Rectal smooth muscle tissue (tissue), 1 donor: ENCODE data around the gene ACOXL.

Experiments
- H3K27ac ChIP-seq: one replicate; pipeline ENCODE4 v1.7.0; 2013; ENCODE audit warnings: low read depth, low read length, inconsistent platforms
- H3K27me3 ChIP-seq: one replicate; pipeline ENCODE4 v1.7.0; 2013; ENCODE audit warnings: low read length; ENCODE audit not compliant: control insufficient read depth, insufficient read depth
- H3K36me3 ChIP-seq: one replicate; pipeline ENCODE4 v1.7.0; 2013; ENCODE audit warnings: low read length; ENCODE audit not compliant: control insufficient read depth, insufficient read depth
- H3K4me1 ChIP-seq: one replicate; pipeline ENCODE4 v1.7.0; 2013; ENCODE audit warnings: low read length; ENCODE audit not compliant: control insufficient read depth, insufficient read depth
- H3K4me3 ChIP-seq: one replicate; pipeline ENCODE4 v1.7.0; 2013; ENCODE audit warnings: low read length
- H3K9ac ChIP-seq: one replicate; pipeline ENCODE4 v1.7.0; 2013; ENCODE audit warnings: low read length

Gene ACOXL

GRCh38 chr2:111049792-111050640, 317.6 kb downstream of the ACOXL start:
- H3K4me1 ChIP-seq = no peaks in the 10 kb centered on the region
- H3K36me3 ChIP-seq = no peaks in the 10 kb centered on the region
- H3K27ac ChIP-seq = no peak overlapping the region
- no peaks in the 10 kb centered on the region for H3K27me3 ChIP-seq
- H3K9ac ChIP-seq = no peak overlapping the region
- H3K4me3 ChIP-seq = no peak overlapping the region

DNA sequence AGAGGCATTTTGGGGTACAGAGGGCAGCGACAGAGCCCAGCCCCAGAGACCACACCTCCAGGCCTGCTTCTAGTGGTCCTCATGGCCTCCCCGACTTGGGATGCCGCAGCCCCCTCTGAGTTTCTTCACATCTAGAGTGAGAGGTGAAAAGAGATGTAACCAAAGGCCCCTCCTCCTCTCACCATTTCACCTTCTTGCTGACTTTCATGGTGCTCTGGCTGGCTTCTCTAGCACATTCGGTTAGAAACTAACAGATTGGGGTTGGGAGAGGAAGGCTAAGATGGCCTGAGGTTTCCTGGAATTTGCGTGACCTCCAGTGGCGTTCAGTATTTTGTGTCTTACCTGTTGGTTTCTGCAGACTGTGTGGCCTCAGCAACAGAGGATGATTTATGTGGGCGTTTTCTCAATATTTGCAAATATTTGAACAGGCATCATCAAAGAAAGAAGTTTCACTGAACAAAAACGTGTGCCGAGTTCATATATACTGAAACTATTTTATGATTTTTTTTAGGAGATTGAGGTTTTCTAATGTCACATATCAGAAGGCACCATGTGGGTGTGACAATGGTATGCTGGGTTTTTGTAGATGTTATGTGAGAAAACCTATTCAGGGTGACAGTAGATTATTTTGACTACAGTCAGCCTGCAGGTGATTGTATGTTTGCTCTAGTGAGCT, 318.5 kb downstream of the ACOXL start:
- Histone ChIP-seq H3K4me1 (no peaks in the 10 kb centered on the region), H3K36me3 (no peaks in the 10 kb centered on the region), H3K4me3 (no peak overlapping the region), H3K27ac (no peak overlapping the region), H3K27me3 (no peaks in the 10 kb centered on the region), H3K9ac (no peak overlapping the region)

- Histone ChIP-seq H3K4me1 (no peaks in the 10 kb centered on the region), H3K4me3 (no peak overlapping the region), H3K36me3 (no peaks in the 10 kb centered on the region), H3K27me3 (no peaks in the 10 kb centered on the region), H3K27ac (no peak overlapping the region), H3K9ac (no peak overlapping the region)
Measured at GRCh38 chr2:111052621-111053020, 320.2 kb downstream of the ACOXL start.

DNA sequence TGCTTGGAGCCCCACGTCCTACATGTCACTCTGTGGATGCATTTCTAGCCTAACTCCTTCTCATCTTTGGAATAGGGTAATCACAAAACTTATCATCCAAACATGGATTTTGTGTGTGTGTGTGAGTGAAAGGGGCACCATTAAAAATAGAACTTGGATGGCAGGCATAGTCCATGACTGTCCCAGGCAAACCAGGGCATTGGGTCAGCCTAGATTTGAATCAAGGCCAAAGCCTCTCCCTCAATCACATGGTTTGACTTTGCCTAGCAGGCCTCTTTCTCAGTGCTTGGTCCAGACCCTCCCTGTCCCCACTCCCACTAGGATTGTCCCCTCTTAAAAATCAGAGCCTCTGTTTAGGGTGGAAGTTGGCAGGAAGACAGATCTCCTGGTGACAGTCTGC, 320.9 kb downstream of the ACOXL start:
- Histone ChIP-seq H3K27me3 (no peaks in the 10 kb centered on the region), H3K4me1 (no peaks in the 10 kb centered on the region), H3K4me3 (no peak overlapping the region), H3K36me3 (no peaks in the 10 kb centered on the region), H3K9ac (no peak overlapping the region), H3K27ac (no peak overlapping the region)

DNA sequence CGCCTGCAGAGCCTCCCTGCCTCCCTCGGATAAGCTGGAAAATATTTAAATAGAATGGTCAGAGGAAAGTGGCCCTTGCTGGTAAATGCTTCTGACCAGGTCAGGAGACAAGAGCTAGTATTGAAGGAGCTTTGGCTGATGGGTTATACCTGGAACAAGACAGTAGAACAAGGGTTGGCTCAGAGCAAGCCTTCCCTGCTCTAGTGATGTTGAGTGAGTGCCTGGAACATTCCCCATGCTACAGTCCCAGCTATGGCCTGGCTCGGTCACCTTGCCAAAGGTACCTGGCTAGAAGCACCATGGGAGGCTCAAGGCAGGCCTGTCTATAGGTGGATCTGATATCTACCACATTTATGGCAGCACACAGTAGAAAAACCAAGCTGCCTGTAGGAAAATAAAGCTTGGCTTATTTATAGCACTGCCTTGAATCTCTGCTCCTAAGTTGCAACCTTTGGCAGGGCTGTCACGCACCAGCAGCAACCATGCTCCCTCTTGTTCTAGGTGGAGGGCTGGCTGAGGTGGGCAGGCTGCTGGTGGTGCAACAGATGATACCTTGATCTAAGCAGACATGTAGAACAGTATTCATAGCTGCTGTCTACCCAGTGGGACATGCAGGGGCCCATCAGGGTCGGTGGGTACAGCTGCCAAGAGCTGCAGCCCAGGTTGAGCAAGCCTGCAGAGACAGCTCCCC, 321.6 kb downstream of the ACOXL start:
- H3K4me1 ChIP-seq = no peaks in the 10 kb centered on the region
- no peak overlapping the region for H3K9ac ChIP-seq
- no peak overlapping the region for H3K27ac ChIP-seq
- no peaks in the 10 kb centered on the region for H3K36me3 ChIP-seq
- H3K4me3 ChIP-seq = no peak overlapping the region
- H3K27me3 ChIP-seq = no peaks in the 10 kb centered on the region

GRCh38 chr2:111054791-111055691, 322.7 kb downstream of the ACOXL start:
- H3K27me3 ChIP-seq = no peaks in the 10 kb centered on the region
- no peak overlapping the region for H3K4me3 ChIP-seq
- H3K9ac ChIP-seq = no peak overlapping the region
- no peaks in the 10 kb centered on the region for H3K36me3 ChIP-seq
- H3K4me1 ChIP-seq = no peaks in the 10 kb centered on the region
- no peak overlapping the region for H3K27ac ChIP-seq

DNA sequence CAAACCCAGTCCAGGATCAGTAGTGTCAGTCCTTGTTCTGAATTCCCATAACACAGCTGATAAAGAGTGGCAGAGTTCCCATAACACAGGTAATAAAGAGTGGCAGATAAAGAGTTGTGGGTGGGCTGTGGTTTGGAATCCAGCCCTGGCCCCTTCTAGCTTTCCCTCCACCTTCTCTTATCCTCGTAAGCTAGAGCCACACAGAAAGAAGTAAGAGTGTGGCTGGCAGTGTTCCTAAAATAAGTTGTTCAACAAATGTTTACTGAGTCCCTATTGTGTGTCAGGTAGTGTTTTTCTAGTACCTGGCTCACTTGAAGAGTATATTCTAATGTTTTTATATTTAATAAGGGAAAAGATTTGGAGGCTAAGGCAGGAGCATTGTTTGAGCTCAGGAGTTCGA, 323.4 kb downstream of the ACOXL start:
- no peaks in the 10 kb centered on the region for H3K36me3 ChIP-seq
- H3K4me1 ChIP-seq = no peaks in the 10 kb centered on the region
- no peak overlapping the region for H3K4me3 ChIP-seq
- H3K27ac ChIP-seq = no peak overlapping the region
- H3K27me3 ChIP-seq = no peaks in the 10 kb centered on the region
- no peak overlapping the region for H3K9ac ChIP-seq

DNA sequence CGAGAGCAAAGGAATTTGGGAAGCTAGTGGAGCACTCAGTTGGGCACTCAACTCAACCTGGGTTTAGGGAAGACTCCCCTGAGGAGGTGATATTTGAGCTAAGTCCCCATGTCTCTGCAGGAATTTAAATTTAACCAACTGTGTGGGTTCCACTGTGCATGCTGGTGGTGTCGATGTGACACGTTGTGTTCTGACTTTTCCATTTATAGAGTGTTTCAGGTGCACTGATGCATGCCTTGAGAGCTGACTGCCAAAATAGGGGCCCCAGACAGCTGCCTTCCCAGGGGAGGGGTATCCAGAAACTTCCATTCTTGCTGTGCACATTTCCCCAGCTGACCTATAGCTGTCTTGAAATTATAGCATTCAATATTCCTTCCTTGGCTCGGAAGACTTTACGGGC, 324.7 kb downstream of the ACOXL start:
- no peak overlapping the region for H3K27ac ChIP-seq
- no peak overlapping the region for H3K4me3 ChIP-seq
- no peaks in the 10 kb centered on the region for H3K36me3 ChIP-seq
- no peaks in the 10 kb centered on the region for H3K4me1 ChIP-seq
- no peaks in the 10 kb centered on the region for H3K27me3 ChIP-seq
- H3K9ac ChIP-seq = no peak overlapping the region

DNA sequence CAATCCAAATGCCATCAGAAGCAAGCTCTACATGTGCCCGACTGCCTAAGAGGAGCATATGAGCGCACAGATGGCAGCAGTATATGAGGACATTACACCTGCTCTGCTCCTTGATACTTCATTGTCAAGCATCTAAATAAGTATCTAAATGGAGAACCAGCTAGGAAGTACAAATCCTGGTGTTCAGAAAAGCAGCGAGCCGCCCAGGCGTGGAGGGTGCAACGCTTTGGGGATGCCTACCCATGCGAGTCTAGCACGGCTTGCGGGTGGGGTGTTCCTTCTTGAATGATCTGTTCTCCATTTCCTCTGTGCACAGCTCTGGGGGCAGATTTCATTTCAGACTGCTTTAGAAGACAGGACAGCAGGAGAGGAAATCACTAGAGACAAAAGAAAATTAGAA, 325.3 kb downstream of the ACOXL start:
- Histone ChIP-seq H3K9ac (no peak overlapping the region), H3K4me1 (no peaks in the 10 kb centered on the region), H3K27ac (no peak overlapping the region), H3K36me3 (no peaks in the 10 kb centered on the region), H3K4me3 (no peak overlapping the region), H3K27me3 (no peaks in the 10 kb centered on the region)

DNA sequence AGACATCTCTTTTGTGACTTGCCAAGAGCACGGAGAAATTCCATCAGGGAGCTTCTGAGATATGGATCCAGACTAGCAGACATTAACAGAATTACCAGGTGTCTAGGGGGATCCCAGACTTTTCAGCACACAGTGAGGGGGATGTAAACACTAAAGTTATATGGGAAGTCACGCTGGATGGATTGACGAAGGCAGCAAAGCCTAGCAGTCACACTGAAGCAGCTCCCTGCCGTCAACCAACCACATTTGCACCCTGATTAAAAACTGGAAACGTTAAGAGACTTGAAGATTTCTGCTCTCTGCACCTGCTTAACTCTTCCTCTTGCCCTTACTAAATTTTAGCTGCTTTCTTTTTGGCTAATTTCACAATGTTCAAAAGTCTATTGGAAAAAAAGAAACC, 325.9 kb downstream of the ACOXL start:
- no peaks in the 10 kb centered on the region for H3K4me1 ChIP-seq
- H3K4me3 ChIP-seq = no peak overlapping the region
- no peak overlapping the region for H3K9ac ChIP-seq
- H3K36me3 ChIP-seq = no peaks in the 10 kb centered on the region
- H3K27ac ChIP-seq = no peak overlapping the region
- no peaks in the 10 kb centered on the region for H3K27me3 ChIP-seq

- Histone ChIP-seq H3K4me3 (no peak overlapping the region), H3K27me3 (no peaks in the 10 kb centered on the region), H3K9ac (no peak overlapping the region), H3K4me1 (no peaks in the 10 kb centered on the region), H3K27ac (no peak overlapping the region), H3K36me3 (no peaks in the 10 kb centered on the region)
Measured at GRCh38 chr2:111061191-111061590, 328.8 kb downstream of the ACOXL start.

DNA sequence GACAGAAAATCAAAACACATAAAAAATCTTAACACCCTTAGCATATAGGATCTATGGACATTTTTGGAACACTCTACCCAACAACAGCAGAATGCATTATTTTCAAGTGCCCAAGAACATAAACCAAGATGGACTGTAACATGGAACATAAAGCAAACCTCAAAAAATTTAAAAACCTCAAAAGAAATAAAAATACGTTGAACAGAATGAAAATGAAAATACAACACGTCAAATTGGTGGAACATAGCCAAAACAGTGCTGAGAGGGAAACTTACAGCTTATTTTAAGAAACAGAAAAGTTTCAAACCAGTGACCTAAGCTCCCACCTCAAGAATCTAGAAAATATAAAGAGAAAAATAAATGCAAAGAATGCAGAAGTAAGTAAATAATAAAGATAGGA, 330.0 kb downstream of the ACOXL start:
- no peak overlapping the region for H3K27ac ChIP-seq
- H3K36me3 ChIP-seq = no peaks in the 10 kb centered on the region
- H3K27me3 ChIP-seq = no peaks in the 10 kb centered on the region
- H3K4me1 ChIP-seq = no peaks in the 10 kb centered on the region
- no peak overlapping the region for H3K9ac ChIP-seq
- H3K4me3 ChIP-seq = no peak overlapping the region
